Loucy (cell line): ENCODE measurements around the gene CPA2.

Experiments
- CTCF ChIP-seq: fragments of 200-600 bp; sonication (generic); conservative IDR thresholded peaks from 2 replicates; pipeline ENCODE4 v1.5.1; 2014; ENCODE audit warnings: mild to moderate bottlenecking, antibody characterized with exemption, low read length
- EZH2phosphoT487 ChIP-seq: fragments of 200-600 bp; IDR thresholded peaks from 2 replicates; pipeline ENCODE4 v1.6.1; 2018; ENCODE audit warnings: antibody characterized with exemption, mild to moderate bottlenecking, moderate library complexity, borderline replicate concordance

GRCh38 chr7:130309986-130310385 is 43.3 kb downstream of the CPA2 start:
- TF ChIP-seq CTCF (no peak), EZH2phosphoT487 (no peak)
